NCI-H1694 (cell line): ENCODE data around the gene TMCC1.
A peak's percentile ranks its signal among the peaks of the same experiment; 100 is the strongest.
"Not testable (repeated sequence)": the region's sequence is repeated elsewhere in the genome, so short reads cannot be mapped to it uniquely, and the experiment has no call there.

Experiments used
- DNase-seq: peaks from one replicate; lab custom pipeline; 2025; lab: John Stamatoyannopoulos, UW

TMCC1 gene

DNA sequence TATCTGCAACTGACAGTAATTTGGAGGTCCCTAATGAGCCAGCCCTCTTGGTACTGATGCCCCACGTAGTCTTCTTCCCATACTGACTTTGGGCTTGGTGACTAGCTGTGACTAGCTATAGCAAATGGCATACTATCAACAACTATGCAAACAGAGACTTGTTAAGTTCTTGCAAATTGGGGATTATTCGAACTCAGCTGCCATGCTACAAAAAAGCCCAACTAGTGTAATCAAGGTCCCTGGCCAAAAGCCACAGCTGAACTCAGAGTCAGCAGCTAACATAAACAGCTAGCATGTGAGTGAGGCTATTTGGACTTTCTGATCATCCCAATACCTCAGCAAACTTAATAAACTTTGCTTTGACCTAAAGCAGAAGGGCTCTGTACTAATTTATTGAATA lies 165.8 kb downstream of the TMCC1 start:
- no peak for DNase-seq

DNA sequence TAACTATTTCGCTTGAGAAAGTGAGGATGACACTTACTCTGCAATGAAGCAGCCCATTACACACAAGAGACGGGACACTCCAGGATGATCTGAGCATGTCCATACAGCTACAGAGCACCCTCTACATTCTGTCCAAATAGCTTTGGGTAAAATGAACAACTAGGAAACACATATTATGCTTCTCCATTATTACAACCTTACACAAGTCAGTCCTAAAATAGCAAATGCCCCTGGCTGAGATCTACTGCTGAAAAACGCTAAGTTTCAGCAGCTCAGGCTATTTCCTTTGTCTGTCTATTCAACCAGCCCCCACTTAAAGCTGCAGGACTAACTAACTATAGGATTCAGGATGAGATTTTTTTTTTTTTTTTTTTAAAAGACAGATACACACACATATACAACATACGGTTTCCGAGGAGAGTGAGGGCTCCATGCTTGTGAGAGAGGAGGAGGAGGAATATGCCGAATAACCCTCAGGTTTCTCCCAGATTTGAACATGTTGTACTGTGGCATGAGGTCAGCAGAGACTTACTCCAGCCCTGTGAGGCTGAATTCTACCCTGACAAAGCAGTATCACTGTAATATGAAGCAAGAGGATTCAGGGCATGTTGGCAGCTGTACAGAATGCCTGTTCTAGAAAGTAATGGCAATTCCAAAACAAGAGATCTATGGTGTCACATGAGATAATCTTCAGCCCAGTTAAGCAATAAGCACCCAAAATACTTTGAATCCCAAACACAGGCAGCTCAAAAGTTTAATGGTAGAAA lies 169.8 kb downstream of the TMCC1 start:
- no peak for DNase-seq

DNA sequence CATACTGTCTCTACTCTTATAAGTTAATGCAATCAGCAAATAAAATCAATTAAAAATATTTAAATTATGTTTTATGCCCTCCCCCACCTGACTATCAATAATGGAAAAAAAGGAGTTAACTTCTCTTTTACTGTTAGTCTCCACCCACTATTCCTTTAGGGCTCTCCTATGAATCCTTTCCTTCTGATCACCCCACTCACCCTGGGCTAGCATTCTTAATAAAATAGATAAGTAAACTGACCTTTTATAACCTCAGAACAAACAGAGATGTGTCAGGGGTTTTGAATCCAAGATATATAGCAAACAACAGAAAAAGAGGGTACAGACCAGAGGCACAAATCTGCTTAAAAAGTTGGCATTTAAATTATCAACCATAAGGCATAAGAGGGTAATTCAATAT lies 171.0 kb downstream of the TMCC1 start:
- no peak for DNase-seq

DNA sequence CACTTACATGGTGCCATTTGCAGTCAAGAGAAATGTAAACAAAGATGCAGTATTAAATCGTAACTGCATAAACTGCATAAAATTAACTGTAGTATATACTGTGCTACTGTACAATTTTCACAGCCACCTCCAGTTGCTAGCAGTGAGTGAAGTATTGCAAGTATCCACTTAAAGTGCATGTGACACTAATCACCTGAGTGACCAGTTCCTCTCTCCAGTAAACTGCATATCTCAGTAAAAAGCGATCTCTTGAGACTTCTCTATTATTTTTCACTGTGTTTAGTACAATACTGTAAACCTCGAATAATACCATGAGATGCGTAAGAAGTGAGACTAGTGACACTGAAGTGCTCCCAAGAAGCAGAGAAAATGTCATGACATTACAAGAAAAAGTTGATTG lies 175.3 kb downstream of the TMCC1 start:
- DNase-seq, result no peak

DNA sequence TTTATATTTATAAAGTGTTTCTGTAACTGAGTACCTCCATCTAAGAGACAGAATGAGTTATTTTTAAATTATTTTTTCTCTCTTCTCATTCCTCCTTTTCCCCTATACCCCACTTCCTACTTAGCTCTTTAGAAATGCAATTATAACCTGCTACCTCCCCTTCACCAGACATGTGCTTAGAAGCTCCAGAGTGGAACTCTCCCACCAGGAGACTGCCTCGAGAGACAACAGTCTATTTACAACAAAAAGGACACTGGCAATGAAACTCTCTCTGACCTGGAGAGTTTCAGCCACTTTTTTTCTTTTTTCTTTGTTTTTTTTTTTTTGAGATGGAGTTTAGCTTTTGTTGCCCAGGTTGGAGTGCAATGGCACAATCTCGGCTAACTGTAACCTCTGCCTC lies 177.7 kb downstream of the TMCC1 start:
- DNase-seq, result no peak

DNA sequence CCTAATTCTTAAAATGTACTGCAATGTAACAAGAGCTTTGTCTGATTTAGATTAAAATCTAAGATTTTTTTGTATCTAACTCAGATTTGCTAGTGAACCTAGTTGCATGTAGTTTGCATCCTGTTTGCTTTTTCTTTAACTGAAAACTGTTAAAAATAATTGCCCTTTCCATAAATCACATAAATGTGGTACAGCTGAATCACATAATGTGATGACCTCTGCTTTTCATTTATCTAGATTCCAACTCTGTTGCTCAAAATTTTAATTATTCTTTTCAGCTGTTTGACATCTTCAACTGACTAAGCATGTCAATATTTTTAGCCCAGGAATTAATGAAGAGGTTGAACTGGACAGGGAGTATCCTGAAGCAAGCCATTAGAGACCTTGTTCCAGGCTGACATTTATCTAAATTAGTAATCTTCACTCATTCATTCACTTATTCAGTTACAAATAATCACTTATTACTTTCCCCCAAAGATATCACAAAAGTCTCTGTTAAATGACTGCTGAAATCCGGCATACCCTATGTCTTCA lies 185.1 kb downstream of the TMCC1 start:
- DNase-seq, result no peak

DNA sequence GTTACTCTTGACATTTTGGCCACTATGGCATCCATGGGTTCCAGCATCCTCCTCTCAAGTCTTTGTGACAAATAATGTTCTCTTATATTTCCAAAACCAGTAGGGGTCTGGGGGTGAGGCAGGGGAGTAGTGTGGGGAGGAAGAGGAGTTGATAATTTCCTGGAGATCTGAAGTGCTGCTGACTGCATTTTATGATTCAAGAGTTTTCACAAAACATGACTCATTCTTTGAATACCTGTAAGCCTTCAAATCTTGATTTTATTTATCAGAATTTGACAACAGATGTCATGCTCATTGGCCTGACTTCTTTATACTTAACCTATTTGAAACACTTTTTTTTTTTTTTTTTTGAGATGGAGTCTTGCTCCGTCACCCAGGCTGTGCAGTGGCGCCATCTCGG lies 188.2 kb downstream of the TMCC1 start:
- no peak for DNase-seq

DNA sequence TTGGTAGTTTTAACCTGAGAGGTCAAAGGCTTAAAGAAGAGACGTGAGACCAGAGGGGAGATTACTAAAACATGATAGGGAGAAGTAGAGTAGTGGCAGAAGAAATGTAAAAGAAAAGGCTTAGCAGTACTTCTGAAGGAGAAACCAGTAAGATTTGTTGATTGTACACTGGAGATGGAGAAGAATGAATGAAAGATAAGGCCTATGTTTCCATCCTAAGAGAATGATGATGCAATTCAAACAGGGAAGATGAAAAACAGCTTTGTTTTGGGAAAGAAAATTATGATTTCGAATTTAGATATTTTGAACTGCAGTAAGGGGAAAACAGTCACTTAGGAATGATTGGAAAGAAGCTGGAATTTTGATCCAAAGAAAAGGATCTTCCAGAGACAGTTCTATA lies 189.6 kb downstream of the TMCC1 start:
- DNase-seq, result no peak

DNA sequence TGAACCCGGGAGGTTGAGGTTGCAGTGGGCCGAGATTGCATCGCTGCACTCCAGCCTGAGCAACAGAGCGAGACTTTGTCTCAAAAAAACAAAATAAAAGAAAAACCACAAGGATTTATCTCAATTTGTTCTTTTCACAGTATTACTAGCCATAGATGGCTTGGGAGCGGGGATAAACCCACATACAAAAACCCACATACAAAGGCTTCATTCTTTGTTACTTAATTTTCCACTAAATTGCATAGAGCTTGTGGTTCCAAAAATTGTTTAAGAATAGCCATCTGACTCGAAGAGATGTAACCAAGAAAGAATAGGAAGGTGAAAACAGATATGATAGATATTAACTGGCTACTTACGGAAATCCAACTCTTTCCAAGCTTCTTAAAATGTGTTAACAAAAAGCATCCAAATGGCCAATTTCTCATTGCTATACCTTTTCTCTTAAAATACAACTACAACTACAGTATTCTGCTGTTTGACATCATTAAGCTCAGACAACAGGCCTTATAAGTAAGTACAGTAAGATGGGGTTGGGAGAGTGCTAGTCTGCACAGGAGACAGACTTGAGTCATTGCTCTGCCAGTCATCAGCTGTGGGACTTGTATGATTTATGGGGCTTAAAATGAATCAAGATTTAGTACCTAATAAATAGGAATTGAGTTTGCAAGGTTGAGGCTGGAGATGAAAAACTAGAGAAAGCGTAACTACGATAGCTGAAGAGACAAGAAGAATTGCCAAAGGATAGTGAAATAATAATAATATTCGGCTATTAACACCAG lies 190.4 kb downstream of the TMCC1 start:
- DNase-seq, result no peak

DNA sequence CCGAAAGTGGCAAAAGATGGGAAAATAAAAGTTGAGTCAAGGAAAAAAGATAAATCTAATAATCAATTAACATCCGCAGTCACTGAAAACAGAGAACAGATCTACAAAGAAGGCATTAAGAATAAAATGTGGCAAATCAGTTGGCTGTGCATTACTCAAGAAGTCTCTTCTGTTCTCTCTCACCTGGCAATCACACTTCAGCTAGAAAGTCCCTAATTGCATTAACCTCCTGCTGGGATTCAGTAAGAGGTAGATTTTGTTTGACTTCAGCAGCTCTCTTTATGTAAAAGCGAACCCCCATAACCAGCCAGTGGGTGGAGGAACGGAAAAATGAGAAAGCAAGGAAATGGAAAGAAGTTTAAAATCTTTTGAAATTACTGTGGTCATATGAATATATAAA lies 192.3 kb downstream of the TMCC1 start:
- no peak for DNase-seq

DNA sequence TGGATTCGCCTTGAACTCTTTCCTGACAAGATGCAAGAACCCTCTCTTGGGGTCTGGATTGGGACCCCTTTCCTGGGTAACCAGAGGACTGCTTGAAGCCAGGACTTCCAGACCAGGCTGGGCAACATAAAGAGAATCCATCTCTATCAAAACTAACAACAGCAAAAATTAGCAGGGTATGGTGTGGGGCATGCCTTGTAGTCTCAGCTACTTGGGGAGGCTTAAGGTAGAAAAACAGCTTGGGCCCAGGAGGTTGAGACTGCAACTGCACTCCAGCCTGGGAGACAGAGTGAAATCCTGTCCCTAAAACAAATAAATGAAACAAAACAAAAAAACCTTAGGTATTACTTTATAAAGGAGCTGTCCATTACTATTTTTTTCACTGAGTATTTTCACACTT lies 193.9 kb downstream of the TMCC1 start:
- DNase-seq, result no peak

DNA sequence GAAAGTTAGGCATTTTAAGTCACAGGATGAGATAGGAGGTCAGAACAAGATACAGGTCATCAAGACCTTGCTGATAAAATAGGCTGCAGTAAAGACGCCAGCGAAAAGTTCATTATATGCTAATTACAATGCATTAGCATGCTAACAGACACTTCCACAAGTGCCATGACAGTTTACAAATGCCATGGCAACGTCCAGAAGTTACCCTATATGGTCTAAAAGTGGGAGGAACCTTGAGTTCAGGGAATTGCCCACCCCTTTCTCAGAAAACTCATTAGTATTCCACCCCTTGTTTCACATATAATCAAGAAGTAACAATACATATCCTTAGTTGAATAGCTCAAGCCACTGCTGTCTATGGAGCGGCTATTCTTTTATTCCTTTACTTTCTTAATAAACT lies 194.3 kb downstream of the TMCC1 start:
- DNase-seq, result no peak

DNA sequence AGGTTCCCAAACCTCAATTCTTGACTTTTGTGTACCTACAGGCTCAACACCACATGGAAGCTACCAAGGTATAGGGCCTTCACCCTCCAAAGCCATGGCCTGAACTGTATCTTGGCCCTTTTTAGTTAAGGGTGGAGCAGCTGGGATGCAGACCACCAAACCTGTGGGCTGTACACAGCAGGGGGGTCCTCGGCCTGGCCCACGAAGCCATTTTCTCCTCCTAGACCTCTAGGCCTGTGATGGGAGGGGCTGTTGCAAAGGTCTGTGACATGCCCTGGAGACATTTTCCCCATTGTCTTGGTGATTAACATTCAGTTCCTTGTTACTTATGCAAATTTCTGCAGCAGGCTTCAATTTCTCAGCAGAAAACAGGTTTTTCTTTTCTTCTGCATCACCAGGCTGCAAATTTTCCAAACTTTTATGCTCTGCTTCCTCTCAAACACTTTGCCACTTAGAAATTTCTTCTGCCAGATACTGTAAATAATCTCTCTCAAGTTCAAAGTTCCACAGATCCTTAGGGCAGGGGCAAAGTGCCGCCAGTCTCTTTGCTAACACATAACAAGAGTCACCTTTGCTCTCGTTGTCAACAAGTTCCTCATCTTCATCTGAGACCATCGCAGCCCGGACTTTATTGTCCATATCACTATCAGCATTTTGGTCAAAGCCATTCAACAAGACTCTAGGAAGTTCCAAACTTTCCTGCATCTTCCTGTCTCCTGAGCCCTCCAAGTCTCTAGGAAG lies 196.1 kb downstream of the TMCC1 start:
- no peak for DNase-seq

DNA sequence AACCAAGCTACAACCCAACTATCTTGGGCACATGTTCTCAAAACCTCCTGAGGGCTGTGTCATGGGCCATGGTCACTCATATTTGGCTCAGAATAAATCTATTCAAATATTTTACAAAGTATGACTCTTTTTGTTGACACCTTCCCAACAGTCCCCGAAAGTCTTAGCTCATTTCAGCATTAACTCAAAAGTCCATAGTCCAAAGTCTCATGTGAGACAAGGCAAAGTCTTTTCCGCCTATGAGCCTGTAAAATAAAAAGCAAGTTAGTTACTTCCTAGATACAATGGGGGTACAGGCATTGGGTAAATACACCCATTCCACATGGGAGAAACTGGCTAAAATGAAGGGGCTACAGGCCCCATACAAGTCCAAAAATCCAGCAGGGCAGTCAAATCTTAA lies 197.1 kb downstream of the TMCC1 start:
- not testable (repeated sequence) for DNase-seq

DNA sequence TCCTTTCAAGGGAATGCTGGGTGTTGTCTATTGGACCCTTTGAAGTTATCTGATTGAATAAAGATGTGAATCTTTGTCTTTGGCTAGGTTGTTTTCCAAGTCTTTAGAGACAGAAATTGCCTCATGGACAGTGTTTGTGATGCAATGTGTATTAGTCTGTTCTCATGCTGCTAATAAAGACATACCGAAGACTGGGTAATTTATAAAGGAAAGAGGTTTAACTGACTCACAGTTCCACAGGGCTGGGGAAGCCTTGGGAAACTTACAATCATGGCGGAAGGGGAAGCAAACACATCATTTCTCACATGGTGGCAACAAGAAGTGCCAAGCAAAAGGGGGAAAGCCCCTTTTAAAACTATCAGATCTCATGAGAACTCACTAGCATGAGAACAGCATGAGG lies 198.3 kb downstream of the TMCC1 start:
- no peak for DNase-seq

DNA sequence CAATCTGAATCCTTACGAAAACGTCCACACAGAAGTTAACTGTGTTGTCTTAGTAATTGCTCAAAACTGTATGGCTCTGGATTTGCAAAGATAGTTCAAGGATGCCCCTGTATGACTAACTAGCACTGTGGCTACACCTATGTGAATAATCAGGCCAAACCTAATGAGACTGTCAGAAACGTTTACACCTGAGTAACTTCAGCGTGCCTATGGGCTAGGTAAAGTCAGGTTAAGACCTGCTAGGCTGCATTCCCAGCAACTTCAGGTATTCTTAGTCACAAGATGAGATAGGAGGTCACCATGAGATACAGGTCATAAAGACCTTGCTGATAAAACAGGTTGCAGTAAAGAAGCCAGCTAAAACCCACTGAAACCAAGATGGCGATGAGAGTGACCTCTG lies 199.3 kb downstream of the TMCC1 start:
- DNase-seq, result no peak

DNA sequence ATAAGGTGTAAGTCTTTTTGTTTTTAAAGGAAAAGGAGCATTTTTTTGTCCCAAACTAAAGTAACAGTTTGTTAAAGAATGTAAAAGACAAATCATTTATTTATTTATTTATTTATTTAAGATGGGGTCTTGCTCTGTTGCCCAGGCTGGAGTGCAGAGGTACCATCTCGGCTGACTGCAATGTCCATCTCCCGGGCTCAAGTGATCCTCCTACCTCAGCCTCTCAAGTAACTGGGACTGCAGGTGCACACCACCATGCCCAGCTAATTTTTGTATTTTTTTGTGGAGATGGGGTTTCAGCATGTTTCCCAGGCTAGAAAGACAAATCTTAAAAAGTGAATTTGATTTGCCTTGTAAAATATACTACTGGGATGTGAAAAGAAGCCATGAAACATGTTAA lies 200.8 kb downstream of the TMCC1 start:
- no peak for DNase-seq

DNA sequence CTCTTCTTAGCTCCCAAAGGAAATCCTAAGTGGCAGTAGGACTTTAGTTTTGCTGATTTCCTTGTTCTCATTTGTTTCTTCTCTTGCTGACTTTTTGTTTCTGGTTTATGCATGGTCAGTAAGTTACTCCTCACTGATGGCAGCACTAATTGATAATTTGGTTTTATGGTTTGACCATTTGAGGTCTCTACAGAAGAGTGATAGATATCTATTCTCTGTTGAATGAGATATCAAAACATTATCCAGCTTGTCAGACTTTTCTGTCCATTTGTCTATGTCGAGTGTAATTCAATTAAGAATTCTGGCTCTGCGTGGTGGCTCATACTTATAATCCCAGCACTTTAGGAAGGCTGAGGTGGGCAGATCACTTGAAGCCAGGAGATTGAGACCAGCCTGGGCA lies 202.5 kb downstream of the TMCC1 start:
- DNase-seq, result no peak

DNA sequence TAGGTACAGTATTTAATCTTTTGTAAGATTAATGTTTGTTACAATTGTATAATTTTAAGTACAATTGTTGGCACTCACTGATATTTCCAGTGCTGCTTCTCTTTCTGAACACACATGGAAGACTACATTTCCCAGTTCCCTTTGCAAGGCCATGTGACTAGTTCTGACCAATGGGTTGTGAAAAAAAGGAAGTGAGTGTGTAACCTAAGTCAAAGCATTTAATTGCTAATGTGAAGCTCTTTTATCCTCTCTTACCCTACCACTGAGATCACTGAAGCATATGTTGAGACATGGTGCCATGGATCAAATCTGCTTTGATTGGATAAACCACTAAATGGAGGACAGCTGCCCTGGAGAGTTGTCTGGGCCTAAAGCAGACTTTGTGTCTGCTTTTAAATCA lies 203.1 kb downstream of the TMCC1 start:
- peak; percentile 35 for DNase-seq

DNA sequence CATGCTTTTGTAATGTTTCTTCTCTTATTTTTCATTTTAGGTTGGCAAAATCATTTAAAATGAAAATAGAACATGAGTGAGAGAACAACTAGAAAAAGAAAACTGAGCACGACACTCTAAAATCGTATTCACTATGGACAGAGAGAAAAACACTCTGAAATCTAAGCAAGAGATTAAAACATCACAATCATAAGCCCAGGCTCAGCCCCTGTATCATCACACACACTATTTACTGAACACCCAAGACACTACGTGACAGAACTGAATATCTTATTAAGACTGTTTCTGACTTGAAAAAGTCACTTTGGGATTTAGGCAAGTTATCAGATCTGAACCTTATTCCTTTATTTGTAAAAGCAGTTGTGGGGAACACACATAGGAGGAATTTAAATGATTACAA lies 204.5 kb downstream of the TMCC1 start:
- DNase-seq, result no peak

DNA sequence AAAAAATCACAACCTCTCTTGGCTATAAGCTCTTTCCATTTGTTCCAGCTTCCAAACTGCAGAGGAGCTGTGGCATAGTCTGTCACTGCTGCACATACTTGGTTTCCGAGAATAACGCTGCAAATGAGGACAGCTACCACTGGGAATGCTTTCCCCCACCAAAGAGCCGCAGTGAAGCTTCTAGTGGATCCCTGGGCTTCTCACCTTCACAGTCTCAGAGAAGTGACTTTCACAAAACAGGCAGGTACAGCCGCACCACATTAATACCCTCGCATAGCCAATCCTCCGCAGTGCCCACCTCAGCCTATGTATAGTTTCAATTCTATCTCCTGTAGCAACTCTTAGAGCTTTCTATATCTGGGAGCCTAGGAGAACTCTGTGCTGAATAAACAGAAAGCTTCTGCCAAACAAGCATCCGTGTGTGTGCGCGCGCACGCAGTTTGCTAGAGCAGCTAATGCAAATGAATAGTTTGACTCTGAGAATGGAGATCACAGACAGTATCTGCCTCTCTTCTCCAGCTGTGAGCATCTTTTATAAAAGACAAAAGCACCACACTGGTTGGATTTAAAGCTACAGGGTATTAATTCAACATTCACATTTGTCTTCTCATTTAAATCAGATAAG lies 205.1 kb downstream of the TMCC1 start:
- DNase-seq, result peak; percentile 43

DNA sequence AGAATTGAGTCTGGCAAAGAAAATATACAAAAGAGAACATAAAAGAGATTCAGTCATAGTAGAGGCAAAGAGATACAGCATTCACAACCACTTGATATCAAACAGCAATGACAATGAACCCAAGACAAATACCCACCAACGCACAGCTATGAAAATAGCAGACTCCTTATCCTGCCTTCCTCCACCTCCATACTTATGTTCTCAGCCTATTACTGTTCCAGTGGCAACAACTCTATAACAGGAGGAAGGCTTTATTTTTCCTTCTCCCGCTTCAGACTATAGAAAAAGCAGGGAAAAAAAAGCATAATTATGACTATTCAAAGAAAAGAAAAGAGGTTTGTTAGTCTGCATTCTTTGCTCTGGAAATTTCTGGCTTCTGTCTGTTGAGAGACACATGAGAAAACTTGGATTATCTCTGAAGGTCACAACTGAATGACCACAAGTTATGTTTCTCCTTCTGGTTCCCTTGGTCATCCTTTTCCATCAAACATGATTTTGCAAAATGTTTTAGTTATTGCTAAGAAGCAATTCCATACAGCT lies 205.9 kb downstream of the TMCC1 start:
- no peak for DNase-seq
